Stomach (tissue), 9 donors: ENCODE results near the gene C16orf89. TPM values are rescaled to one million over a fixed set of nuclear protein-coding genes. Genes with fewer than 3 reads are reported as not detected.

Experiments
- DNase-seq, 2 donors: peaks; one replicate each; pipeline versions ENCODE4 v3.0.0 to v3.0.0-alpha.2; 2013 to 2019
- H3K27ac ChIP-seq, 5 donors: fragments of 200-600 bp in 4 of 5; sonication (generic) in 4 of 5; one replicate each; pipeline ENCODE4 v1.5.1; 2013 to 2019; ENCODE audit warnings: mild to moderate bottlenecking in 1 of 5, moderate library complexity in 1 of 5
- H3K27me3 ChIP-seq, 3 donors: fragments of 200-600 bp; sonication (generic); one replicate each; pipeline ENCODE4 v1.5.1; 2017 to 2019; ENCODE audit warnings: mixed run types in 1 of 3
- H3K36me3 ChIP-seq, 4 donors: fragments of 200-600 bp; sonication (generic); 1 replicate in 3 of 4; 2 replicates in 1 of 4; pipeline ENCODE4 v1.5.1; 2016 to 2019
- H3K4me1 ChIP-seq, 4 donors: fragments of 200-600 bp; sonication (generic); one replicate each; pipeline ENCODE4 v1.5.1; 2016 to 2019
- H3K4me3 ChIP-seq, 4 donors: fragments of 200-600 bp; sonication (generic) in 3 of 4; one replicate each; pipeline ENCODE4 v1.5.1; 2016 to 2019; ENCODE audit warnings: mild to moderate bottlenecking in 1 of 4
- H3K9me3 ChIP-seq, 4 donors: fragments of 200-600 bp; sonication (generic); one replicate each; pipeline ENCODE4 v1.5.1; 2016 to 2019
- EP300 ChIP-seq: sonication (generic); formaldehyde crosslinking; IDR thresholded peaks from one replicate; pipeline ENCODE4 v1.6.1; 2017; ENCODE audit warnings: antibody characterized with exemption
- POLR2A ChIP-seq, 4 donors: fragments of 450-650 bp; IDR thresholded peaks; one replicate each; pipeline ENCODE4 v1.6.1; 2016; ENCODE audit warnings: antibody characterized with exemption in 4 of 4, control low read depth in 2 of 4, mild to moderate bottlenecking in 1 of 4, moderate library complexity in 1 of 4
- POLR2AphosphoS5 ChIP-seq, 3 donors: sonication (generic); formaldehyde crosslinking; IDR thresholded peaks; one replicate each; pipeline ENCODE4 v1.6.1; 2016; ENCODE audit warnings: antibody characterized with exemption in 3 of 3
- WGBS, 5 donors: extraction: QIAGEN DNeasy Blood & Tissue Kit in 3 of 5; methylation state at CpG; one replicate each; pipeline versions ENCODE4 v1.1.5 to v1.1.7; 2013 to 2018; 5-methylcytosine and 5-hydroxymethylcytosine counted together
- intact Hi-C: fragments of 100-400 bp; cut with DNase I; formaldehyde crosslinking; loops from one replicate; pipeline ENCODE4 v1.15.1; 2023; ENCODE audit warnings: low total_unique reads
- polyA plus RNA-seq, 3 donors: library from polyadenylated mRNA; stranded (reverse); fragments of 200-250 nt; gene quantifications; one replicate each; pipeline ENCODE4 v1.2.3, GENCODE V29; 2013
- total RNA-seq, 5 donors: library from RNA; depleted of rRNA; stranded (reverse); fragments of >200 nt; gene quantifications; one replicate each; pipeline versions ENCODE4 v1.1.0 to v1.2.3, GENCODE V29; 2014 to 2016
- TF ChIP-seq, protein P1 (sequence below), 7 experiments: fragments of 450-650 bp in 4 of 7; fragments of 200-600 bp in 3 of 7; sonication (generic) in 3 of 7; IDR thresholded peaks; one replicate each; pipeline ENCODE4 v1.5.1; 2016 to 2019; ENCODE audit warnings: antibody characterized with exemption in 7 of 7, control low read depth in 2 of 7, mild to moderate bottlenecking in 1 of 7
- donor health status: healthy with polysubstance abuse.
- donor health status: Bipolar disorder and iron deficiency.
- donor health status: healthy.

Gene C16orf89
- total and polyA plus RNA-seq, 8 donors = 7.6 to 135 (median 71.1) TPM

DNA sequence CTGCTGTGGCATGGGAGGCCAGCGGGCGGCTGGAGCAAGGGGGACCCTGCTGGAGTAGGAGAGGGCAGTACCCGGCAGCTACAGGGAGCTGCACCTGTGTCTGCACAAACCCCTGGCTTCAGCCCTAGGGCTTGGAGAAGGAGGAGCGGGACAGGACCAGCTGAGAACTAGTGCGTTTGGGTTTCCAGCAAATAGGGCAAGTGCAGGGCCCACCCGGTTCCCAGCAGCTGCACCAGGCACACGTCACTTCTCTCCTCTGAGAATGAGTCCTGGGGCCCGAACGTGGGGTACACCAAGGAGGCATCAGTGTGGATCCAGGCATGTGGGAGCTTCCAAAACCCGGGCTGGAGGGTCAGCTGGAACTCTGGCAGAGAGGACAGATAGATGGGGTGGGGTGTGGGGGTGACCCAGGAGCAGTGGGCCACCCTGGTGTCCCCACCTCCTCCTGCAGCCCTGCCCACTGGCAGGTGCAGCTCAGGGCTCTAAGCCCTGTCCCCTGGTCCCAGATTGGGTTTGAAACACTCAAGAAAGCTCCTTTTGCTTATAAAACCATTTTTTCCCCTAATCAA, 5.6 kb downstream of the C16orf89 start:
- H3K9me3 ChIP-seq = no peaks in the 10 kb centered on the region

DNA sequence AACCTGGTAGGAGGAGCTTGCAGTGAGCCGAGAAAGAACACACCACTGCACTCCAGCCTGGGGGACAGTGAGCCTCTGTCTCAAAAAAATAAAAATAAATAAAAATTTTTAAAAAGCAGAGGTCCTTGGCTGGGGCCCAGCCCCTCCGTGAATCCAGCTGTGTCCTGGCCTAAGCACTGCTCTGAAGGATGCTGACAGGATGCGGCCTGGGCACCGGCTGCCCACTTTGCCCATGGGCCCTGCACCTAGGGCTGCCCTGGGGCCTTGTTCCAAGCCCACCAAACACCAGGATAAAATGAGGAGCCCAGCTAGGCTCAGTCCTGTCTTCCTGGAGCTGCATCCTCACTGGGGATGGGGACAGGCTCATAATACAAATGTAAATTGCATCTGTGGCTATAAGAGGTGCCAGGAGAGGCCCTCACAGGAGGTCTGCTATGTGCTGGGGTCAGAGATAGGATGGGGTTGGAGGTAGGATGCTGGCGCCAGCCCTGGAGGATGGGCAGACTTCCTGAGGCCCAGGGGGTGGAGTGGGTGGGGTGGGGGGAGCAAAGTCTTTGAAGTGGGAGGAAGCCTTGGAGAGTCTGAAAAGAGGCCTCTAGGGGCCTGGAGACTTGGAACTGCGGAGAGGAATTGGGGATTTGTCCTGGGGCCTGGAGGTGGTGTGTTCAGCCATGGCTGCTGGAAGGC, 6.2 kb downstream of the C16orf89 start:
- H3K4me1 ChIP-seq = peaks cover 0 to 6% (median 4%) of the 10 kb centered on the region in 4 donors
- TF ChIP-seq POLR2A (IDR thresholded peaks at IDR 0.05) (no peak), EP300 (no peak), POLR2AphosphoS5 (IDR thresholded peaks at IDR 0.05) (no peak)
- TF ChIP-seq, protein P1, sequence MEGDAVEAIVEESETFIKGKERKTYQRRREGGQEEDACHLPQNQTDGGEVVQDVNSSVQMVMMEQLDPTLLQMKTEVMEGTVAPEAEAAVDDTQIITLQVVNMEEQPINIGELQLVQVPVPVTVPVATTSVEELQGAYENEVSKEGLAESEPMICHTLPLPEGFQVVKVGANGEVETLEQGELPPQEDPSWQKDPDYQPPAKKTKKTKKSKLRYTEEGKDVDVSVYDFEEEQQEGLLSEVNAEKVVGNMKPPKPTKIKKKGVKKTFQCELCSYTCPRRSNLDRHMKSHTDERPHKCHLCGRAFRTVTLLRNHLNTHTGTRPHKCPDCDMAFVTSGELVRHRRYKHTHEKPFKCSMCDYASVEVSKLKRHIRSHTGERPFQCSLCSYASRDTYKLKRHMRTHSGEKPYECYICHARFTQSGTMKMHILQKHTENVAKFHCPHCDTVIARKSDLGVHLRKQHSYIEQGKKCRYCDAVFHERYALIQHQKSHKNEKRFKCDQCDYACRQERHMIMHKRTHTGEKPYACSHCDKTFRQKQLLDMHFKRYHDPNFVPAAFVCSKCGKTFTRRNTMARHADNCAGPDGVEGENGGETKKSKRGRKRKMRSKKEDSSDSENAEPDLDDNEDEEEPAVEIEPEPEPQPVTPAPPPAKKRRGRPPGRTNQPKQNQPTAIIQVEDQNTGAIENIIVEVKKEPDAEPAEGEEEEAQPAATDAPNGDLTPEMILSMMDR (IDR thresholded peaks at IDR 0.05) = no peak
- H3K27ac ChIP-seq = no peak overlapping the region
- H3K9me3 ChIP-seq = no peaks in the 10 kb centered on the region
- WGBS, 5 donors = 77 to 87% (median 81%) methylated on average over 6 of the region's 6 CpGs
- no peak for DNase-seq
- no peak overlapping the region for H3K4me3 ChIP-seq
- H3K36me3 ChIP-seq = peaks cover 0 to 41% (median 30%) of the 10 kb centered on the region in 4 donors
- no peaks in the 10 kb centered on the region for H3K27me3 ChIP-seq
- intact Hi-C loops = no loop called here

More for the DNA sequence above, 5.6 kb downstream of the C16orf89 start:
- 84 to 94% (median 84%) methylated on average over 10 of the region's 10 CpGs for WGBS, 5 donors
- TF ChIP-seq POLR2AphosphoS5 (IDR thresholded peaks at IDR 0.05) (no peak), EP300 (no peak), POLR2A (IDR thresholded peaks at IDR 0.05) (no peak)
- TF ChIP-seq, protein P1 (IDR thresholded peaks at IDR 0.05) = no peak
- H3K4me1 ChIP-seq = peaks cover 4 to 13% (median 11%) of the 10 kb centered on the region in 4 donors
- H3K4me3 ChIP-seq = no peak overlapping the region
- intact Hi-C loops = no loop called here
- H3K36me3 ChIP-seq = peaks cover 0 to 35% (median 24%) of the 10 kb centered on the region in 4 donors
- DNase-seq = no peak
- no peaks in the 10 kb centered on the region for H3K27me3 ChIP-seq
- no peak overlapping the region for H3K27ac ChIP-seq

DNA sequence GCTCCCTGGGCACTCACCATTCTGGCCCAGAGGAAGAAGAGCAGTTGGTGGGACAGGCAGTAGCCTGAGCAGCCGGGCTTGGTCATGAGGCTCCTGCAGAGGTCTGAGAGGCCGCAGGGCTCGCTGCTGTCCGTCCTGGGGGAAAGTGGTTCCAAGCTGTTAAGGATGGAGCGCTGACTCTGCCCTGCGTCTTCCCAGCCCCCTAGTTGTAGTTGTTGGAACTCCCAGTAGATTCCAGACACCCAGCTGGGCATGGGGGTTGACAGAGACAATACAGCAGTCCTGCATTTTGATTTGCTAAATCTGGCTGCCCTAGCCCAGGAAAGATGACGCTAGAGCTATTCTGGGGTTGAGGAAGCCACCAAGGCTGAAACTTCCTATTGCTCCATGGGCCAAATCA, 7.3 kb downstream of the C16orf89 start:
- no peaks in the 10 kb centered on the region for H3K27me3 ChIP-seq
- H3K36me3 ChIP-seq = peaks cover 0 to 51% (median 36%) of the 10 kb centered on the region in 4 donors
- intact Hi-C loops = no loop called here
- H3K4me1 ChIP-seq = peaks cover 0 to 3% (median 0%) of the 10 kb centered on the region in 4 donors
- no peaks in the 10 kb centered on the region for H3K9me3 ChIP-seq
- DNase-seq = no peak
- no peak overlapping the region for H3K4me3 ChIP-seq
- TF ChIP-seq POLR2AphosphoS5 (IDR thresholded peaks at IDR 0.05) (no peak), POLR2A (IDR thresholded peaks at IDR 0.05) (no peak), EP300 (no peak)
- TF ChIP-seq, protein P1 (IDR thresholded peaks at IDR 0.05) = no peak
- H3K27ac ChIP-seq = no peak overlapping the region
- 59 to 78% (median 72%) methylated on average over 7 of the region's 7 CpGs for WGBS, 5 donors

DNA sequence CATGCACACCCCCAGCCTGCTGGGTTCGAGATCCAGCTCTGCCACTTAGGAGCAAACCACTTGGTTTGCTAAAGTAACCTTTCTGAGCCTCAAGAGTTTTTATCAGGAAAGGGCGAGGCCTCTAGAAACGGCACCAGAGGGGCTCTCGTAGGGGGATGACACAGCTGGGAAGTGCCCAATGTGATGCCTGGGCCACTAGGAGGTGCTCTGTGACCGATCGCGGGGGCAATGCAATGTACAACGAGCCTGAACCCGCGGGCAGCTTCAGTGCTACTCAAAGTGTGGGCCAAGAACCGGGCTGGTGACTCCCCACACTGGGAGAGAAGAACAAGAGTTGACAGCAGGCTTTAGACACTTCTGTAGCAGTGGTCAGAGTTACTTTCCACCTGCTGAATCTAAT, 9.4 kb downstream of the C16orf89 start:
- Histone ChIP-seq H3K9me3 (no peaks in the 10 kb centered on the region), H3K36me3 (peaks cover 0 to 41% (median 32%) of the 10 kb centered on the region in 4 donors), H3K4me1 (peaks cover 0 to 3% (median 0%) of the 10 kb centered on the region in 4 donors), H3K4me3 (no peak overlapping the region), H3K27me3 (no peaks in the 10 kb centered on the region), H3K27ac (no peak overlapping the region)
- intact Hi-C loops = no loop called here
- whole genome bisulfite sequencing, 5 donors = 16 to 30% (median 23%) methylated on average over 11 of the region's 11 CpGs
- TF ChIP-seq POLR2AphosphoS5 (IDR thresholded peaks at IDR 0.05) (no peak), EP300 (no peak), POLR2A (IDR thresholded peaks at IDR 0.05) (no peak)
- TF ChIP-seq, protein P1 (IDR thresholded peaks at IDR 0.05) = peak in 3 of 7 experiments; percentile 15 to 20 (median 19)
- DNase-seq = peak; percentile 29 to 67
